Ovary (tissue), 10 donors: ENCODE results near the gene ZNF593OS. TPM values are rescaled to one million over a fixed set of nuclear protein-coding genes. Genes with fewer than 3 reads are reported as not detected.

Experiments used
- DNase-seq, 5 donors: peaks; one replicate each; pipeline ENCODE4 v3.0.0-alpha.2; 2019 to 2020
- H3K27ac ChIP-seq, 2 donors: fragments of 200-600 bp; one replicate each; pipeline versions ENCODE4 v1.5.1 to v1.8.0; 2019 to 2022
- H3K27me3 ChIP-seq: fragments of 200-600 bp; one replicate; pipeline ENCODE4 v1.8.0; 2022
- H3K36me3 ChIP-seq: fragments of 200-600 bp; sonication (generic); one replicate; pipeline ENCODE4 v1.5.1; 2019
- H3K4me1 ChIP-seq: one replicate; pipeline ENCODE4 v1.8.1; 2013; ENCODE audit warnings: mild to moderate bottlenecking, moderate library complexity; ENCODE audit not compliant: insufficient read depth
- H3K4me3 ChIP-seq: fragments of 200-600 bp; sonication (generic); one replicate; pipeline ENCODE4 v1.5.1; 2017
- H3K9me3 ChIP-seq, 2 donors: fragments of 200-600 bp in 1 of 2; sonication (generic) in 1 of 2; one replicate each; pipeline versions ENCODE4 v1.5.1 to v1.8.1; 2013 to 2019; ENCODE audit warnings: mild to moderate bottlenecking in 1 of 2, moderate library complexity in 1 of 2
- EP300 ChIP-seq: sonication (generic); formaldehyde crosslinking; IDR thresholded peaks from one replicate; pipeline ENCODE4 v1.6.1; 2017; ENCODE audit warnings: antibody characterized with exemption
- POLR2A ChIP-seq: fragments of 450-650 bp; IDR thresholded peaks from one replicate; pipeline ENCODE4 v1.6.1; 2017; ENCODE audit warnings: antibody characterized with exemption, mild to moderate bottlenecking, moderate library complexity
- WGBS, 3 donors: extraction: QIAGEN DNeasy Blood & Tissue Kit in 1 of 3; methylation state at CpG; one replicate each; pipeline versions ENCODE4 v1.1.5 to v1.1.7; 2013 to 2017; 5-methylcytosine and 5-hydroxymethylcytosine counted together
- intact Hi-C, 4 donors: fragments of 100-400 bp; cut with DNase I; formaldehyde crosslinking; loops; one replicate each; pipeline versions ENCODE4 v1.11.0 to v1.15.1; 2022 to 2023
- long read RNA-seq, 3 donors: library from polyadenylated mRNA in 2 of 3; unstranded in 2 of 3; transcript quantifications; one replicate each; pipeline ENCODE4 v2.0.0 and lab custom pipeline, GENCODE V29; 2021 to 2026
- polyA plus RNA-seq, 2 donors: library from polyadenylated mRNA; stranded (reverse); fragments of 200-250 nt in 1 of 2; fragments of 350-450 nt in 1 of 2; fragmentation: Illumina TruSeq in 1 of 2; extraction: RNeasy Lipid Tissue Mini Kit (QIAGEN cat#74804) in 1 of 2; gene quantifications; one replicate each; pipeline ENCODE4 v1.2.3, GENCODE V29; 2013 to 2014
- total RNA-seq, 7 donors: library from RNA; depleted of rRNA in 2 of 7; stranded (reverse); fragments of >200 nt in 2 of 7; fragmentation: NEBNext Ultra II Directional in 3 of 7; extraction: Animal tissue kit (Norgen Biotek cat#: 25700) in 3 of 7; gene quantifications; one replicate each; pipeline versions ENCODE4 v1.1.0 to v1.2.4, GENCODE V29; 2016 to 2023
- TF ChIP-seq, protein P1 (sequence below), 3 donors: fragments of 450-650 bp in 2 of 3; fragments of 200-600 bp in 1 of 3; IDR thresholded peaks; one replicate each; pipeline versions ENCODE4 v1.5.1 to v1.8.0; 2016 to 2022; ENCODE audit warnings: antibody characterized with exemption in 3 of 3, mild to moderate bottlenecking in 1 of 3
- donor health status: DM: no; HTN: no; CAD: no; lungs with moderate emphysema.
- donor health status: DM: no; HTN: no; CAD: no.
- donor health status: Bipolar disorder and iron deficiency.
- donor health status: DM: yes; HTN: yes; CAD: no.
- donor health status: DM: no; HTN: no; CAD: no.
- donor health status: DM: yes; HTN: yes; CAD: no.

ZNF593OS gene
- total RNA-seq (not detected), polyA plus RNA-seq (under 1 TPM in 1 of 2 donors, not detected in 1; 0.54 TPM)
- long read RNA-seq, donor 1: 0 reads
- long read RNA-seq, donor 2, partial matches to known transcripts: 0 of 1 reads
- long read RNA-seq, donor 2, other reads (novel, unspliced or antisense): 0 of 1 reads
- long read RNA-seq, donor 3: 0 reads

DNA sequence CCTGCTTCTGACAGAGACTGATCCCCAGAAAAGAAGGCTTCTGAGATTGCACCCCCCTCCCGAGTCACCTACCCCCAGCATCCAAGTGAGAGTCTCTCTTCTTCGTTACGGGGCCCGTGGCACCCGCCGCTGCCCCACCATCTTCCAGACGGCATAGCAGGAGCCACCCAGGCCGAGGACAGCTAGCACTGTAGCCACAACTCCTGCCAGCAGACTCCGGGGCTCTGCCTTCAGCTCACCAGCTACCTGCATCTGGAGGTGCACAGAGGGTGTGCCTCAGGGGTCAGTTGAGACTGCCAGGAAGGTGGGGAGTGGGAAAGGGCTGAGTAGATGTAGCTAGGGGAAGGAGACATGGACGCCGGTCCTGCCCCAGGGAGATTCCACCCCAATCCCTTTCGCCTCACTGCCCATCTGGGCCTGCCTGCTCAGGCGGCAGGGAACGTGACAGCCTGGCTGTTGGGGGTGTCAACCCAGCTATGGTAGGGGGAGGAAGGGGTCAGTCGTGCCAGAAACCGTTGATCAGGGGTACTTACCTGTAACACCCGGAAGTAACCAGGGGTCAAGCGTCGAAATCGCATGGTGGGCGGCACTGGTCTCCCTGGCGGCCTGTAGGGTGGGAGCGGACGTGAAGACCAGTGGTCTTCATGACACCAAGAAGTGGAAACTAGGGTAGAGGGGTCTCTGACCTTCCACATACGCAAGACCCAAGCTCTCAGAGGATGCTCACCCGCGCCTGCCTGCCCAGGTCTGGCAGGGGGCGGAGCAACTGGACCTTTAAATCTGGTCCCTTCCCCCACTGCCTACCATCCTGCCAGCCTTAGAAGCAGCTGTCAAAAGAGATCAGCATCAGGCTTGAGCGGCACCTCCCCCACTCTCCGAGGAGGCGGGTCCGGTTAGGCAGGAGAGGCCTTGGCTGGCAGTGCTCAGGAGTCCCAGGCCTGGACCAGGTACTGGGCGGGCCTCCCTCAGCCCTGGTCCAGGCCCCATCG lies at the start of gene ZNF593OS:
Gene ZNF593OS (minus strand): TSS at position 749 of the 989 bp plus-strand sequence. CDS start 171 bp downstream, at position 578.
- Histone ChIP-seq H3K4me3 (no peak within 1 kb of the TSS), H3K36me3 (no peaks in the 10 kb centered on the region), H3K27me3 (no peaks in the 10 kb centered on the region), H3K9me3 (no peaks in the 10 kb centered on the region), H3K27ac (no peak within 1 kb of the TSS), H3K4me1 (peaks cover 6% of the 10 kb centered on the region)
- no peak for TF ChIP-seq POLR2A
- WGBS, 3 donors: 87 to 91% (median 91%) methylated on average over 33 to 34 of the region's 34 CpGs
- intact Hi-C loops: no loop called here
- no peak for DNase-seq

DNA sequence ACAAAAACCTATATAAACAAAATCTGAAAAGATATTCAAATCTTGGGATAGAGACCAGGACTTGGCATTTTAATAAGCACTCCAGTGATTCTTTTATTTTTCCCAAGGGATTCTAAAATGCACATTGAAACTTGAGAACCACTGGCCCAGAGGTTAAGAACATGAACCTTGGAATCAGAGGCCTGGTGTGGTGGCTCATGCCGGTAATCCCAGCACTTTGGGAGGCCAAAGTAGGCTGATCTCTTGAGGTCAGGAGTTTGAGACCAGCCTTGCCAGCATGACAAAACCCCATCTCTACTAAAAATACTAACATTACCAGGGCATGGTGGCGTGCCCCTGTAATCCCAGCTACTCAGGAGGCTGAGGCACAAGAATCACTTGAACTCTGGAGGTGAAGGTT lies 49.5 kb upstream of the ZNF593OS start:
- Histone ChIP-seq H3K9me3 (no peaks in the 10 kb centered on the region), H3K27me3 (no peaks in the 10 kb centered on the region), H3K27ac (no peak overlapping the region), H3K4me1 (peaks cover 4% of the 10 kb centered on the region), H3K4me3 (no peak overlapping the region), H3K36me3 (no peaks in the 10 kb centered on the region)
- 81 to 85% (median 82%) methylated on average over 2 of the region's 2 CpGs for WGBS, 3 donors
- TF ChIP-seq EP300 (no peak), POLR2A (no peak)
- TF ChIP-seq, protein P1, sequence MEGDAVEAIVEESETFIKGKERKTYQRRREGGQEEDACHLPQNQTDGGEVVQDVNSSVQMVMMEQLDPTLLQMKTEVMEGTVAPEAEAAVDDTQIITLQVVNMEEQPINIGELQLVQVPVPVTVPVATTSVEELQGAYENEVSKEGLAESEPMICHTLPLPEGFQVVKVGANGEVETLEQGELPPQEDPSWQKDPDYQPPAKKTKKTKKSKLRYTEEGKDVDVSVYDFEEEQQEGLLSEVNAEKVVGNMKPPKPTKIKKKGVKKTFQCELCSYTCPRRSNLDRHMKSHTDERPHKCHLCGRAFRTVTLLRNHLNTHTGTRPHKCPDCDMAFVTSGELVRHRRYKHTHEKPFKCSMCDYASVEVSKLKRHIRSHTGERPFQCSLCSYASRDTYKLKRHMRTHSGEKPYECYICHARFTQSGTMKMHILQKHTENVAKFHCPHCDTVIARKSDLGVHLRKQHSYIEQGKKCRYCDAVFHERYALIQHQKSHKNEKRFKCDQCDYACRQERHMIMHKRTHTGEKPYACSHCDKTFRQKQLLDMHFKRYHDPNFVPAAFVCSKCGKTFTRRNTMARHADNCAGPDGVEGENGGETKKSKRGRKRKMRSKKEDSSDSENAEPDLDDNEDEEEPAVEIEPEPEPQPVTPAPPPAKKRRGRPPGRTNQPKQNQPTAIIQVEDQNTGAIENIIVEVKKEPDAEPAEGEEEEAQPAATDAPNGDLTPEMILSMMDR (IDR thresholded peaks at IDR 0.05): no peak
- no peak for DNase-seq
- intact Hi-C loops: no loop called here

DNA sequence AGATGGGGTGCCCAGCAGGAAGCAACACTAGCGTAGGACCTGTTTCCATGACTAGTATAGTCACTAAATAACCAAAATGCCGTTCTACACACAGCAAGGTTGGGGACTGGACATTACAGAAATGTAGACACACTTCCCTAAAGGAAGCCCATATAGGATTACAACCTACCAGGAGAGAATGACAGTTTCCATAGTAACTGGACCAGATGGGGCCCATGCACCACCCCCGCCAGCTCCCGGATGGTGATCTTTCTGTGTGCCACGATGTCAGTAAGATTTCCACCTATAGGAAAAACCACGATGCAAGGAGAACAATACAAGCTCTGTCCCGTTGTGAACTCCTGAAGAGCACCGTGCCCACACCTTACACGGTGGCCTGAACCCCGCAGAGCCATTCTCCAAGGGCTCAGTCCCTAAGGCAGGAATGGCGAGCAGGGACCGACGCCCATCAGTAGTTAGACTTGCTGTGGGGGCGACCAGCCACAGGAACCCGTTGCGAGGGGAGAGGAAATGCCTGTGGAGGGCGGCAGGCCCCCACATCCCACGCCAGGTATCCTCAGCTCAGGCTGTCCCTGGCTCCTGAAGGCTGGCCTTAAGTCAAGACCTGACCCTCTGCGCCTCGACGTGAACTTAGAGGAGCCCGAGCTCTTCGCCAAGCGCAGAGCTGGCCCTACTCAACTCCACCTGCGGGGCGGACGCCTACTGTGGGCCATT lies 48.7 kb upstream of the ZNF593OS start:
- no peak for DNase-seq
- intact Hi-C loops: no loop called here
- Histone ChIP-seq H3K36me3 (no peaks in the 10 kb centered on the region), H3K9me3 (no peaks in the 10 kb centered on the region), H3K27me3 (no peaks in the 10 kb centered on the region), H3K27ac (no peak overlapping the region), H3K4me1 (peaks cover under 1% of the 10 kb centered on the region), H3K4me3 (no peak overlapping the region)
- TF ChIP-seq, protein P1 (IDR thresholded peaks at IDR 0.05): no peak
- TF ChIP-seq POLR2A (no peak), EP300 (no peak)
- 72 to 77% (median 73%) methylated on average over 27 of the region's 27 CpGs for WGBS, 3 donors

DNA sequence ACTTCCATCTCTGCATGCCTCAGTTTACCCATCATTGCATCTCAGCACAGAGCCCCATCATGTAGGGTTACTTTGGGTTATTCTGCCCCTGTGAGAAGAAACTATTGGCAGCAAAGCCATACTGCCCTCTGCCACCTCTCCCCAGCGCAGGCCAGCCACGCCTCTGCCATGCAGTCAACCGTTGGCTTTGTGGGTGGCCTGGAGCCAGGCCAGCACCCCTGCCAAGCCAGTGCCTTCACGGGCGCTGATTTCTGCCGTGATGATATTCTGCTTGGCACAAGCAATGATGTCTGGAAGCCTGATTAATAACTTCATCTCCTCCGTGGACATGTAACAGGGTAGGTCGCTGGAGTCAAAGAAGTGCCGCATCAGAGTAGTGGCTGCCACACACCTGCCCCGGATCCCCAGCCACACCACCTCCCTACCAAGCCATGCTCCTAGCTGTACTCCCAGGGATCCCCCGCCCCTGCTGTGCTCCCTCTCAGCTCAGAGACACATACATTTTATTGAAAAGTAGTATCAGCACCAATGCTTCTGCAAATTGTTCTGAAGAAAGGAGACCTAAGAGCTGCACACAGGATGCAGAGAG lies 47.4 kb upstream of the ZNF593OS start:
- Histone ChIP-seq H3K4me3 (no peak overlapping the region), H3K36me3 (no peaks in the 10 kb centered on the region), H3K27me3 (no peaks in the 10 kb centered on the region), H3K27ac (no peak overlapping the region), H3K9me3 (no peaks in the 10 kb centered on the region), H3K4me1 (no peaks in the 10 kb centered on the region)
- intact Hi-C loops: no loop called here
- DNase-seq: no peak
- TF ChIP-seq EP300 (no peak), POLR2A (no peak)
- TF ChIP-seq, protein P1 (IDR thresholded peaks at IDR 0.05): no peak
- 59 to 75% (median 68%) methylated on average over 11 of the region's 11 CpGs for WGBS, 3 donors
